HuH-7.5 (cell line): ENCODE results near the gene SMG9.

ENCODE experiments used
- DNase-seq: peaks from one replicate; pipeline ENCODE4 v3.0.0; 2011; ENCODE audit warnings: low spot score

SMG9 gene

DNA sequence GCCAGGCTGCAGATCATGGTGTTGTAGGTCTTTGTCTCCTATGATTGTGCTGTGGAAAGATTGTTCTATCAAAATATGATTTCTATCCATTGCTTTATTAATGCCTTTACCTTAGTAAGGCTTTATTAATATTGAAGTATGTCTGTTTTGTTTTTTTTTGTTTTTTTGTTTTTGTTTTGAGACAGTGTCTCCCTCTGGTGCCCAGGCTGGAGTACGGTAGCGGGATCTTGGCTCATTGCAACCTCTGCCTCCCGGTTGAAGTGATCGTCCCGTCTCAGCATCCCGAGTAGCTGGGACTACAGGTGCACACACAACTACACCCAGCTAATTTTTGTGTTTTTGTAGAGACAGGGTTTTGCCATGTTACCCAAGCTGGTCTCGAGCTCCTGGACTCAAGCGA is 31.2 kb downstream of the SMG9 start:
- no peak for DNase-seq

- no peak for DNase-seq
Observed at GRCh38 chr19:43721469-43722048, 33.2 kb downstream of the SMG9 start.

- no peak for DNase-seq
Observed at GRCh38 chr19:43720936-43721335, 33.8 kb downstream of the SMG9 start.

GRCh38 chr19:43719918-43720317 is 34.8 kb downstream of the SMG9 start:
- DNase-seq: no peak

GRCh38 chr19:43719378-43719868 is 35.3 kb downstream of the SMG9 start:
- DNase-seq: no peak

DNA sequence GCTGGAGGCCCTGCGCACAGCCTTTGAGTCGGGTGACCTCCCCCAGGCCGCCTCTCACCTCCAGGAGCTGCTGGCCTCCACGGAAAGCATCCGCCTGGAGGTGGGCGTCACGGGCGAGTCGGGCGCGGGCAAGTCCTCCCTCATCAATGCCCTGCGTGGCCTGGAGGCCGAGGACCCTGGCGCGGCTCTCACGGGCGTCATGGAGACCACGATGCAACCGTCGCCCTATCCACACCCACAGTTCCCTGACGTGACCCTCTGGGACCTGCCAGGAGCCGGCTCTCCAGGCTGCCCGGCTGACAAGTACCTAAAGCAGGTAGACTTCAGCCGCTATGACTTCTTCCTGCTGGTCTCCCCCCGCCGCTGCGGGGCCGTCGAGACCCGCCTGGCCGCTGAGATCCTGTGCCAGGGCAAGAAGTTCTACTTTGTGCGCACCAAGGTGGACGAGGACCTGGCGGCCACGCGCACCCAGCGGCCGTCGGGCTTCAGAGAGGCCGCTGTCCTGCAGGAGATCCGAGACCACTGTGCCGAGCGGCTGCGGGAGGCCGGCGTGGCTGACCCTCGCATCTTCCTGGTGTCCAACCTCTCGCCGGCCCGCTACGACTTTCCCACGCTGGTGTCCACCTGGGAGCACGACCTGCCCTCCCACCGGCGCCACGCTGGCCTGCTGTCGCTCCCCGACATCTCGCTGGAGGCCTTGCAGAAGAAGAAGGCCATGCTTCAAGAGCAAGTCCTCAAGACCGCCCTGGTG is 36.0 kb downstream of the SMG9 start:
- no peak for DNase-seq

DNA sequence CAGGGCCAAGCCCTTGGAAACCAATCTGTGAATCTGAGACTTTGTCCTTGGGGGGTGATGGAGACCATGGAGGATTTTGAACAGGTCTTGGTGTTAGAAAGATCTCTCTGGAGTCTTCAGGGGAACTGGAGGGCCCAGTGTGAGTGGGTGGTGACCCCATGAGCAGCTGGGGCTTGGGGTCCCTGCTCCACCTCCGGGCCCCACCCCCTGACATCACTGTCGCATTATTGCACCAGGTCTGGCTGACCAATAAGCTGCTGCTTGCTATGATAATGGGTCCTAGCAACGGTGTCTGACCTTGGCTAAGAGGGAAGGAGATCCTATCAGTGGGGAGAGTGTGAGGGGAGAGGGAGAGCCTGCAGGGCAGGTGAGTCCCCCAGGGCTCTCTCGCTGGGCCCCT is 39.0 kb downstream of the SMG9 start, which contains the start of gene IRGC:
TSS of gene IRGC (plus strand) at position 301 of the 400 bp plus-strand sequence. CDS start 2,483 bp downstream, outside the sequence.
- DNase-seq: no peak

DNA sequence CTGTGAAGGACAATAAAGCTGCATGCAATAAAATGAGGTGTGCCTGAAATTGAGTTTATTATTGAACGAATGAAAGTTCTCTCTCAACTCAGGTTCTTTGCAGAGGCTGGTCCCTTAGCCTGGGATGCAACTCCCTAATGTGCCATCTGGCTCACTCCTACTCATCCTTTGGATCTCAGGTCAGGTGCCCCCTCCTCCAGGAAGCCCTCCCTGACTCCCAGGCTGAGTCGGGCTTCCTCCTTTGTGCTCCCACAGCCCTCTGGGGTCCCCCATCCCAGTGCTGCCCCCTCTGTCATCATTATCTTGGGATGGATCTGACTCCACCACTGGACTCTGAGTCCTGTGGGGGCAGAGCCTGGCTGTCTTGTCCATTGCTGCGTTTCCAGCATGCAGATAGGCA is 41.6 kb downstream of the SMG9 start:
- DNase-seq: no peak

GRCh38 chr19:43711751-43712355 is 42.9 kb downstream of the SMG9 start:
- DNase-seq: no peak

- no peak for DNase-seq
Observed at GRCh38 chr19:43708716-43709115, 46.0 kb downstream of the SMG9 start.

GRCh38 chr19:43707158-43707712 is 47.5 kb downstream of the SMG9 start:
- DNase-seq: no peak

DNA sequence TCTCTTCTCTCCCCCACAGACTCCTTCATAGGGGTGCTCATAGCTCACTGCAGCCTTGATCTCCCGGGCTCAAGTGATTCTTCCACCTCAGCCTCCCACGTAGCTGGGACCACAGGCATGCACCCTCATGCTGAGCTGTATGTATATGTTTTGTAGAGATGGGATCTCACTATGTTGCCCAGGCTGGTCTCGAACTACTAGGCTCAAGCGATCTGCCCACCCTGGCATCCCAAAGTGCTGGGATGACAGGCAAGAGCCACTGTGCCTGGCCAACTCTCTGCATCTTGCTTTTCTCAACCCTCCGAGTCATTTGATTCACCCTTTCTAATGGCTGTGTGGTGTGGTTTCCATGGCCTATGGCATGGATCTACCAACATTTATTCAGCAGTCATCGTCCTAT is 49.0 kb downstream of the SMG9 start:
- no peak for DNase-seq

DNA sequence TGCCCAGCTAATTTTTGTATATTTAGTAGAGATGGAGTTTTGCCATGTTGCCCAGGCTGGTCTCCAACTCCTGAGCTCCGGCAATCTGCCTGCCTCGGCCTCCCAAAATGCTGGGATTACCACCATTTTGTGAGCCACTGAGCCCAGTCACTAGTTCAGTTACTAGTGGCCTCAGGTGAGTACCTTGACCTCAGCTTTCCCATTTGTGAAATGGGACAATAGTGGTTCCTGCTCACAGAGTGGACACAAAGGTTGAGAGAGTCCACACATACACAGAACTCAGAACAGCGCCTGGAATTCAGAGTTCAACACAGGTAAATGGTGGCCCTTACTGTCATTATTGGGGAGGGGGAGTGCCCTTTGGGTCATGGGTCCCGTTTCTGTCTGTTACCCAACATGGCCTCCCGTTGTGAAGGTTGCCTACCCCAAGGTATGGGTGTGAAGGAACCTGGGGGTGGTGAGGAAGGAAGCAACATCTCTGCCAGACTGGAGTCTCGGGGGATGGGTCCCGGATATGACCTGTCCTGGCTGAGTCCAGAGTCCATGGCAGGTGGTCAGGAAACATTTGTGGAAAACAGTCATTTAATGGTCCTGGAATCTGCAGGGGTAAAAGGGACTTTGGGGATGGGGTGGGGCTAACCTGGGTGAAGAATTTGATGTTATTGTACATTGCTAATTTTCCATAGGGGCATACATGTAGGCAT is 50.6 kb downstream of the SMG9 start:
- no peak for DNase-seq

DNA sequence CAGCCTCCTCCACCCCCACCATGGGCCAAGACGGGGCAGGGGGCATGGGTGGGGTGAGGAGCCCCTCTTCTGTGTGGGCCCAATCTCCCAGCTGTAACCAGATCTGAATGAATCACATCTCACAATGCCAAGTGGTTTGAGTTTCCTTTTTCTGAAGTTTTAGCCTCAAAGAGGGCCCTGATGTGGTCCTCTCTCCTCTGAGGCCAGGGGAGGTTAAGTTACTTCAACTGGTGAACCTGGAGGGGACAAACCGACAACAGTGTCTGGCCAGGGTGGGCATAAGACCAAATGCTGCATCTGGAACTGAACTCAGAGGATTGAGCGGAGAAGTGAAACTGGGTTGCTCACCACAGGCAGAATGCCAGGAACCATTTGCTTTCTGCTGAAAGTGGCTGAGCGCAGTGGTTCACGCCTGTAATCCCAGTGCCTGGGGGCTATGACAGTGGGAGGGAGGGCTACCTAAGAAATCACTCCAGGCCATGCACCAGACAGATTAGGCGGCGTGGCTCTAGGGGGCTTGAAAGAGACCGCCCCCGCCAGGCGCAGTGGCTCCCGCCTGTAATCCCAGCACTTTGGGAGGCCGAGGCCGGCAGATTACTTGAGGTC is 54.3 kb downstream of the SMG9 start:
- DNase-seq: no peak

DNA sequence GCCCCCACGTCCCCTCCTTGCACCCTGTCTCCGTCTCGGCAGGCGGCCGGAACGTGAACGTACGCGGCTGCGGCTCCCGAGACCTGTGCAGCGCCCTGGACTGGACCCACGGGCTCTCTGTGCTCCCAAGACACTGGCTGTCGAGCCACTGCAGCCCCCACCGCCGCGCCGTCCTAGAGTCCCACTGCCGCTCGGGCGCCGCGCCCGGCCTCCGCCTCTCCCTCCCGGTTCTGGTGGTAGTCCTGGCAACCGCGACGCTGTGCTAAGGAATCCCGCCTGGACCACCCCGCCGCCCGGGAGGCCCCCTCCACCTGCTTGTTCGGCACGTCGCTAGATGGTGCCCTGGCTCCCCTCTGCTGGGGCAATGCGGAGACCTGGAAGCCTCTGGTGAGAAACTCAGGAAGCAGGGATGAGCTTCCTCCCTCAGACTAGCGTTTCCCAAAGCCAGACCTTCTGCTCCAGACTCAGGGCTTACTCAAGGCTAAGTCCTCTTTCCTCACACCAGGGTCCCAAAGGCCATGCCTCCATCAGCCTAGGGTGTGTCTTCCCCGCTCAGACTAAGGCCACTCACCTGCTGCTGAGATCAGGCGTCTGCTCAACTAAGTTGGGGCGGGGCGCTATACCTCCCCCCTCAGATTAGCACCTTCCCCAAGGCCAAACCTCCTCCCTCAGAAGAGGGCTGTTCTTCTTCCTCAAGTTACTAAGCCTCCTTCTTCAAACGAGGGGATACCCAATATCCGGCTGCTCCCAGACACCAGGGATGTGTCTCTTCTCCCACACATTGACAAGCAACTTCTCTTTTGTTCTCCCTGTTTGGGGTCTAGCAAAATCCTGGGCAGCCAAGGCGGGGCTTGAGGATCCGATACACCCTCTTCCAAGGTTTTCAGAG is 55.0 kb downstream of the SMG9 start:
- DNase-seq: no peak

DNA sequence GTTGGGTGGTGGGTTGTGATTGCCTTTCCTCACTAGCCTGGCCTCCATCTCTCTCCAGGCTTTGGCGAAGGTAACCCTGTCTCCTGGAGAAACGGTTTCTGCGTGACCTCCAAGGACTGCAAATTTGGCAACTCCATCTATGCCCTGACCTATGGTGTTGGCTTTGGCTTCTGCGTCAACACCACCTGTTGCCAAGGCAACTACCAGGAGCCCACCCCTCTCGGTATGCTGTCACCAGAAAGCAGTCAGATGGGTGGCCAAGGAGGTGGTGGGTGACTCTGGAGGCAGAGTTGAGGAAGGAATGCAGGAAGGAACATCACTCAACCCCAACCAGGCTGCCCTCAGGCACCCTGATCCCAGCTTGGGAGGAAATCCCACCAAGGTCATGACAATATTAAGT is 57.5 kb downstream of the SMG9 start:
- DNase-seq: no peak

- no peak for DNase-seq
Observed at GRCh38 chr19:43695985-43696704, 58.6 kb downstream of the SMG9 start.

DNA sequence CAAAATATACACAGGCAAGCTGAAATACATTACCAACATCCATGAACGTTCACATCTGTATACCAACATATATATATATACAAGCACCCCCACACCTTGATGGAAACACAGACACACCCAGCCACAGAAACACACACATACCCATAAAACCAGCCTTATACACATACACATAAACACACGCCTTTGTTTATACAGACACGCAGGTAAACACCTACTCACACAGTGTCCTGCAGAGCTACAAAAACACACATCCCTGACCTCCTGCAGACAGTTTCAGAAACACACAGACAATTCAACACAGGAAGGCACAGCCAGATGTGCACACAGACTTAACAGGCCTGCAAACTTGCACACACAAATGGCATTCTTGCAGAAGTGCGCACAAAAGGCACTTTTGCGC is 60.2 kb downstream of the SMG9 start:
- no peak for DNase-seq

- no peak for DNase-seq
Observed at GRCh38 chr19:43692877-43693276, 61.9 kb downstream of the SMG9 start.

- DNase-seq: no peak
Observed at GRCh38 chr19:43692385-43692784, 62.4 kb downstream of the SMG9 start.
